Effector CD4-positive, alpha-beta T cell (primary cell): ENCODE results near the gene PADI6.
"Not testable (repeated sequence)": the region's sequence is repeated elsewhere in the genome, so short reads cannot be mapped to it uniquely, and the experiment has no call there.

ENCODE experiments used
- DNase-seq: peaks from one replicate; pipeline ENCODE4 v3.0.0-alpha.2; 2020

PADI6 gene

DNA sequence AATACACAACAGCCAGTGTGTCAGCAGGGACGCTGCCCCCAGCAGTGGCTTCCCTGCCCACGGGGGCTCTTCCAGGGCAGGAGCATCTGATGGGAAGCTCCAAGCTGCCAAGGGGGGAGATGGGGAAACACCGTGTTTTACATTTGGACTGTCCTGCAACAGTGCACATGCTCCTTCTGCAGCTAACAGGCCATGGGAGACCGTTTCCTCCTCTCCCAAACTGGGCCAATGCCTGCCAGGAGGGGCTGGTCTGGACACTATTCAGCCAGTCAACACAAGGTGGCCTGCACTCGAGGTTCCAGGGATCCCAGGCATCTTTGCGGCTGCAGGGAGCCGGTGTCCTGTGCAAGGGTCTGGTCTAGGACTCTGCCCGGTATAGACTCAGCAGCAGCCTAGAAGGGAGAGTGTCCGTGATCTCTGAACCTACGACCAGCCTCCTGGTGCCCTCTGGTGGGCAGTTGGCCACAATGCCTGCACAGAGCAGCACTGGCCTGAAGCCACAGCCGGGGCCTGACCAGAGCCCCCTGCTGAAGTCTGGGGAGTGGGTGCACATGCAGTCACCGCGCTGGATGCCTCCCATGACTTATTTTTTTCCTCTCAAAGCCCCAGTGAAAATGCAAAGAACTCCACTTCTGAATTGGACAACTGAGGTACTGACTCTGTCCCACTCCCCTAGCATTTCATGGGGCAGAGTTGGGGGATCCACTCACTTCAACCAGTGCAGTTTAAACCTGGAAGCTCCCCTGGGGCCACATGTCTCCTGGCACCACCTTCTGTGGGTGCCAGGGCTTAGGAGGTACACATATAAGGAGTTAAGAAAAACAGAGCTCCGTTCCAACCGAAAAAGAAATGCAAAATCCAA lies 34.1 kb downstream of the PADI6 start:
- DNase-seq: peak; percentile 13

DNA sequence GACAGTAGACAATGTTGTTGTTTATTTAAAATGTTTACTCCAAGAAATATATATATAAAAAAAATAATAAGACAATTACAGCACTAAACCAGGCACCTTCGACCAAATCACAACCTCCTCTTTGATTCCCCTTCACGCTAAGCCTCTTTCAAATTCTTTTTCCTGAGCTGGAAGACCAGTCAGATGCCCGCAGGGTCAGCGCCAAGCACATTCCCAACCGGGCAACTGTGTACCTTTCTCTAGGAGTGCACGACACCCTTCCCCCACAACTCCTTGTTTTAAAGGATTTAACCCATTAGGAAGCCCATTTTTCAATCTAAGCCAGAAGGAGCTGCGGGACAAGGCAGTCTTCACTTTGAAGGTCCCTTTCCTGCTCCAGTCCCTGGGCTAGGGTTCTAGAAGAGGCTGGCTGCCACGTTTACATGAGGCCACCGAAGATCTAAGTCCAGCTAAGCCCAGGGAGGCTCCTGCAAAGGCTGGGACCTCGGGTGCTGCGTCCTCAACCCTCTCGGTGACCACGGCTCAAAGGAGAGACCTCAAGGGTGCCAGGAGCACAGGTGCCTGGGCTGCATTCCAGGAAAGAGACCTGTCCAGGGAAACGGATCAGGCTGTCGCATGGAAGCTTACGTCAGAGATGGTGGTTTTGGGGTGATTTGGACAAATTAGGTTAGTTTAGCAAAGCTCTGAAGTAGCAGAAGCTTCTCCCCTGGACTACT lies 34.9 kb downstream of the PADI6 start:
- DNase-seq: not testable (repeated sequence)

DNA sequence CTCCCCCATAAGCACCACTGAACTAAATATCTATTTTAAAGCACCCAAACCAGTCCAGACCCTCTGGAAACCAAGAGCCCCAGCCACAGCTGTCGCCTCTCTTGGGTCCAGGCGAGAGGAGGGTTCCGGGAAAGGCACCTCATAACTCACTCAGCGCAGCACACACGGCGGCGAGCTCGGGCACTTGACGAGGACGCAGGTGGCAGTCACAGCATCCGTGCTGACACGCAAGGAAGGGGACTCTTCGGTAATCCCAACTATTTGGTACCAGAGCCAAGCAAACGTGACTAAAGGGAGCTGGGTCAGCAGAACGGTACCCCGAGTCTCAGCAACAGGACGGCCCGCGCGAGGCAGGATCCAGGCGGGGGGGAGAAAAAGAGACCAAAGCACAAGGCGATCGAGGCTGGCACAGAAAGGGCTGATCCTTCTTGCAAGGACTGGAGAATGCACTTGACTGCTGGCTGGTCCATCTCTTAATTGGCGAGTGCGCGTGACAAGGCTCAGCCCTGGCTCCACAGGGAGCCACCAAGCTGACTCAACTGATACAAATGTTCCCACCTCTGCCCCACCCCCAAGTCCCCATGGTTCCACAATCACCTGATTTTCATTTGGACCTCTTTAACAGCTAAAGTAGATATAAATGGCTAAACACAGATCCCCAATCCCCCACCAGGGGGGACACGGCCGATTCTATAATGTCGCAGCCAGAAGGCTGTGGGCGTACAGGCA lies 36.0 kb downstream of the PADI6 start:
- DNase-seq: not testable (repeated sequence)

DNA sequence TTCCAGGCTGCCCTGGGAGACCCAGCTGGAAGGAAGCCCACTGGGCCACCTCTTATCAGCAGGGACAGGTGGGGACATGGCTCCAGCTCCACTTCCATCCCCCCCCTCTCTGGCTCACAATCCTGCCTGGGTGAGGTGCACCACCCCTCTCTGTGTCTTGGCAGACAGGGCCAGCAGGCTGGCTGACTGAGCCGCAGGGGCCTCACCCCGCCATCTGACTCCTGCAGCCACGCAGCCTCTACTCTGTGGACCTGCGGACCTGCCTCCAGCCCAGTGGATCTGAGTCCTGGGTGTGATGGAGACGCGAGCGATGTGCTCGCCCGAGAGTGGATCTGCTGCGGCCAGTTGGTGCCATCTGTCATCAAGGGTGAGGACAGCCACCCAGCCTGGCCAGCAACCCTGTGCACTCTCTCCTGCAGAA lies 37.4 kb downstream of the PADI6 start:
- no peak for DNase-seq

DNA sequence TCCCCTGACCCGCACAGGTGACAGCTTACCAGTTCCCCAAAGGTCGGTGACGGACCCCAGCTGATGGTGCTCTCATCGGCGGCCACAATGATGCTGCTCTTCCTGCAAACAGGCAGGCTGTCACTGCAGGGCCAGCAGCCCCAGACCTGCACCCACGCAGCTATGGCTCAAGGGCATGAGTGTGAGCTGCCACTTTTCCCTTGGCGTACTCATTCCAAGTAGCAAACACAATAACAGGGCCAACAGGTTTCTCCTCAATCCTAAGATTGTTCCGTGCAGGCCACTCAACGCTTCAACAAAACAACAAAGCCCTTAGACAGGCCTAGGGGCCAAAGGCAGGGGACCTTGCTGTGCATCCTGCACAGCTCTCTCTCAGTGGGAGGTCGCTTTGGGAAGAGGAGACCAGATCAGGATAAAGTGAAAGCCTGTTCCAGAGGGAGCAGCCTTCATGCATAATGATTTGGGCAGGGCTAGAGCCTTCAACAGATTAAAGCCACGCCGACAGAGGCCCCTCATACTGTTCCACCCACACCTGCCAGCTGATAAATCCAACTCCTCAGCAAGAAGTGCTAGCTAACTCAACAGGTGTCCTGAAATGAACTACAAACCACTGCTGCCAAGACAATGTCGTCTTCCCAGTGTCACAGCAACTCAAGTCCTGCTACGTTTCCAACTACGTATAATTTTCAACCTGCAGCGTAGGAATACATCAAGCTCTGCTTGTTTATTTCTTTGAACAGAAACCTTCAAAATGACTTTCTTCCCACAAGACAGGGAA lies 40.3 kb downstream of the PADI6 start:
- DNase-seq: no peak

DNA sequence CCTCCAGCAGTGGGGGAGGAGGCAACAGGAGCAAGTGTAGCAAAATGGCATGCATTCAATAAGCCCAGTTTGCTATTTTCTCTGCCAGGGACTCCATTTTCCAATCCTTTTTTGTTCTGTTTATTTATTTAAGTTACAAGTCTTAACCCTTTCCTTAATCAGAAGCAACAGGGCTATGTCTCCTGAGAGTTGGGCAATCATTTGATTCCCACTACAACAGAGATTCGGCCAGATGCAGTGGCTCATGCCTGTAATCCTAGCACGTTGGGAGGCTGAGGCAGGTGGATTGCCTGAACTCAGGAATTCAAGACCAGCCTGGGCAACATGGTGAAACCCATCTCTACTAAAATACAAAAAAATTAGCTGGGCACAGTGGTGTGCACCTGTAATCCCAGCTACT lies 42.0 kb downstream of the PADI6 start:
- no peak for DNase-seq

DNA sequence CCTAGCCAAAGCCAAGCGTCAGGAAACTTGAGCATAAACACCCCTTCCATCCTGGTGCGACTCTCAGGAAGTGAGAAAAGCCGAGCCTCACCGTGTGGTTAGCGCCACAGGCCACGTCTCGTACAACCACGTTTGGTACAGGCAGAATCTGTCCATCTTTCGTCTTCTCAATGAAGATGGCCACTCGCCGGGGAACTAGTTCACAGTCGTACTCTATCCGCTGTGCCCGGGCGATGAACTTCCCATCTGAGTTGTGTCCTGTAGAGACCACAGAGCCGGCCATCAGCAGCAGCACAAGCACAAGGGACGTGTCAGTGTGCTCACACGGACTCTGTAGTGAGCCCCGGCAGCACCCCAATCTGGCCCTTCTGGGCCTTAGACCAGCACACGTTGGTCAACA lies 44.4 kb downstream of the PADI6 start:
- DNase-seq: no peak

DNA sequence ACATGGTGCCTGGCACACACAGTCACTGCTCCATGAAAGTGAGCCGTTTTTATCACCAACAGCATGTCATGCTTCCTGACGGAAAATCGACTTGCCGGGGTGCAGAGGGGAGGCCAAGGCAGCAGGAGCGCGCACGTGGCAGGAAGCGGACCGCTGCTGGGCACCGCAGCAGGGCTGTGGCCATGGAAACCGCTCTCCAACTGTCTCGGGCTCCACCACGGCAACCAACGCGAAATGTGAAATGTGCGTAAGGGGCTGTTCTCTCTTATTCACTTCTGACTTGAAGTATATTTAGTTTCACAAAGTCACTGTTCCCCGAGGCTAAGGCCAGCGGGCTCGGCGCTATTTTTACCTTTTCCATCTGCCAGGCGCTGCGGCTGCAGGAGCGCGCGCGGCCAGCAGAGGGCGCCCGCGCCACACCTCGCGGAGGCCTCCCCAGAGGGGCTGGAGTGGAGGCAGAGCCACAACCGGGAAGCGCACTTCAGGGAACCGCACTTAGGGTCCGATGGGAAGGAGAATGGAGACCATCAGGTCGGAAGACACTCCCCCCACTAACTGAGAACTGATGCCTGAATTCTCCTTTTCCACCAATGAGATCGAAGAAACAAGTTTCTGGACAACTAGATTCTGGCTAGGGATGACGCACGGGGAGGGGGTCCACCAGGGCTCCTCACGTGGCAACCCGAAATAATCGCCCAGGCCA lies 47.8 kb downstream of the PADI6 start:
- DNase-seq: peak; percentile 66

DNA sequence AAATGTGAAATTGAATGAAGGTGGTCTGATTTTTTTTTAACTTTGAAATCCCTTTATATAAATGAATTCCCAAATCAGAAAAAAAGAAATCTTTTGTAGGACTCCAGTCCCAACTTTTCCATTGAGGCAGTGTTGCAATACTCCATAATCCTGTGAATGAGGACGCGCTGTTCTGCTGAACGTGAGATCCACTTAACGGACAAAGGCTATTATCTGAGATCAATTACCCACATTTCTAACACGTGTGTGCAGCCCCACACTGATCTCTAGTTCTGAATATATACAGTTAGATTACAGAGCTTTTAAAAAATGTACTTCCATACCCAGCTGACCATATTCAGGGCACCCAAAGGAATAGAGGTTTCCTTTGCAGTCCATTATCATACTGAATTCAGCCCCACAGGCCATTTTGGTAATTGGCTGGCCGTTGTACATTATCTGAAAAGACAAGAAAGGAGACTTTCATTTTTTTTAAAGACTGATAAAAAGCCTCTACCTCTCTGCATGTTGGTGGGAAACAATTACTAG lies 48.5 kb downstream of the PADI6 start:
- no peak for DNase-seq

DNA sequence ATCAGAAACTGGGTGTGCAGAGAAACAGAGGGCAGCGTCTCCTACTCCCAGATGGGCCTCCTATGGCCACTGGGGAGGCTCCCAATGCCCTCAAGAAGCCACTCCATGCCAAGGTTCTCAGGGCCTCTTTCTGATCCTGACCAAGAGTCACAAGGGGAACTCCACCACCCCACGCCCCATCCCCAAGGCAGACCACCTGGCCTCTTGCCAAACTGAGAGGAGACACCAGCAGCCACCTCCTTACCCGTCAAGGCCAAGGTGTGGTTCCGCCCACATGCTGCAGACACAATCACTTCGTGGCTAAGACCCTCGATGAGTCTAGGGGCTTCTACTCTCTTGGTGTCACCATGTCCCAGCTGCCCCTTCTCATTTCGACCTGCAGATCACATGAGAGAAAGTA lies 50.5 kb downstream of the PADI6 start:
- DNase-seq: no peak

DNA sequence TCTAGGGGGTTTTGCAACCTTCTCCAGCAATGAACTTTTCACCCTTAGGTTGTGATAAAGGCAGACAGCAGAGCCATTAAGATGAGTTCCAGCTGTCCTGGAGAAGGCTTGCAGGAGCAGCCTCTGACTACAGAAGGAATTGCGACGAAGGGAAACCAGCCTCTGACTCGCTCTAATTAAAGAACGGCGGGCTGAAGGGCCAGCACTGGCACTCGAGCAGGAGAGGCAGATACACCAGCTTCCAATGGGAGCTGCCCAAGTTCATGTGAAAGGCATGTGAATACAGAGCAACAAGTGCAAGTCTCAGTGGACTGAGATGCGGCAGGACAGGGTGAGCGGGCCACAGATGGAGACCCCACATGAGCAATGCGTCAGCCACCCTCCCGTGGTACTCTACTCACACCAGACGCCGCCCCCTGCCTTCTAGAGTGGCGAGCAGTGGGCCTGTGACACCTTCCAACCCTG lies 51.8 kb downstream of the PADI6 start:
- DNase-seq: no peak

DNA sequence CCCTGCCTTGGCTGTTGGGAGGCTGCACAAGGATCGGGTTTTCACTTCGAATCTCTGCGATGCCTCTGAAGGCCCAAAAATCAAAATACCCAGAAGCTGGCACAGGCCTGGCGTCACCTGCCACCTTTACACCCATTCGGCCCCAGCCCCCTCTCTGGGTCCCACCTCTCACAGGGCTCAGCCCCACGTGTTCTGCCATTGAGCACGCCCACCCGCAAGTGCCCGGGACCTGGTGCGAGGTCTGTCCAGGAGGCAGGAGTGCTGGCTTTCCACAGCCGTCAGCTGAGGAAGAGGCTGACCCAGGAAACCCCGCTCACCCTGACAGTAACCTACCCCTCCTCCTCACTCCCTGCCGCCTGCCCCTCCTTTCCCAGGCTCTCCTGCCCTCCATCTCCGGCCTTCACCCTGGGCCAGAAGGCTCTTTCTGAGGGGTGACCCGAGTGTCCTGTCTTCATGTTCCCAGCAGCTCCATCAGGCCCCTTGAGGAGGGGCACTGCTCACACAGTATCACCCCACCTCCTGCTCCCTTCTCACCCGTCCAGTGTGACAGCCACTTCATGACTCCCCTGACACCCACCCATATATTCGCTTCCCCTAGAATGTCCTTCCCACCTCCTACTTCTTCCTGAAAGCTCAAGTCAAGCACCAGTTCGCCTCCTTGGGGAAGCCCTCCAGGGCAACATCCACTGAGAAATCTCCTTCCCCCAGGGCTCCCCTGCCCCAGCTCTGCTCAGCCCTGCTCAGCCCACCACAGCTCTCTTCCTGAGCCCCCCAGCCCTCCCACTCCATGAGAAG lies 54.0 kb downstream of the PADI6 start:
- no peak for DNase-seq

DNA sequence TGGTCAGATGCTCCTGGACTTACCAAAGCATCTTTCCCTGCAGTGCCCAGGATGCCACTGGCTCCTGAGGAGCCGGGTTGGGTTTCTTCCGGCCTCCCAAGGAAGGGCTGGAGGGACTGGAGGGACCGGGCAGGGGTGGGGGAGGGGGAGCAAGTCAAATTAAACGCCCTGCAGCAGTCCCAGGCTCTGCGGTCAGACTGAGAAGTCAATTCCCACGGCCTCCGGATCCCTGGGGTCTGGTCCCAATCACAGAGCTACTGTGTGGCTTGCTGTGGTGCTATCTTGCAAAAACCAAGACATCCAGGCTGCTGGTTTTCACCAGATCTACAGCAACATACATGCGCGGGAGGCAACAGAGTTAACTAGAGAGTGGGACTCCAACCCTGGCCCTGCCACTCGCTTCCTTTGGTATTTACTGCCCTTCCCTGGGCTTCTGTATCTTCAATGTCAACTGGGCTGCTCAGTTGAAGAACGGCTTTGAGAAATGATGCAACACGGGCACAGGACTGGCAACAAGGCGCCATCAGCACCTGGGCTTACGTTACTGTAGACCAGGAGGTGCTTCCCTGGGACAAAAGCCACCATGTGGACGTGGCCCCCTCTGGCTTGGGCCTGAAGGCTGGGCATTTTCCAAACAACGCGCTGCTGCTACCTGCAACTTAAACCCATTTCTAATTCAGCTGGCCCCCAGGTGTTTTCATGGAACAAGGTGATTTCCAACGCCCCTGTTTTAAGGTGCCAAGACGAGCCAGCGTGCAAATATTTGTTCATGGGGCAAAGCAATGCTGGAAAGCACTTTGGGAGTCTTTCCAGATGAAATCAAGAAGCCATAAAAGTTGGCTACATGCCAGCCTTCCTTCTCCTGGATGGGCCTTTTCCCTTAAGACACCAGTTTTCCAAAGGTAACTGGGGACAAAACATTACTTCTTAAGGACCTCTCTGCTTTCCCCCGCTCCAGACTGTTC lies 56.0 kb downstream of the PADI6 start:
- DNase-seq: no peak

DNA sequence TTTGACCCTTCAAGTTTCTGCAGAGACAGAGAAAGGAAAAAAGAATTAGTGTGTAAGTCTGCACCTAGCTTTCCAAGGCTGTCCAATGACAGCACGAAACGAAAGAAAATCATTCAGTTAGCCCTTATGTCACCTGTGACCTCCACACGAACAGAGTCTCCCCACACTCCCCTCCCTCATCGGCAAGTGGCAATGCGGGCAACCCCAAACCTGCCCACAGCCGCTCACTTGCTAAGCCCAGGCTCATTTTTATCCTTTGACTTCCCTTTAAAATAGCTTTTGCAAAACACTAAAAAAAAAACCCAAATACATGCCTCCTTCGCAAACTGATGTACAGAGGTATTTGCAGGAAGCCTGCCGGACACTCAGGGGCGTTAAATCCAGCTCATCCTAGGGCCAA lies 57.2 kb downstream of the PADI6 start:
- DNase-seq: no peak

DNA sequence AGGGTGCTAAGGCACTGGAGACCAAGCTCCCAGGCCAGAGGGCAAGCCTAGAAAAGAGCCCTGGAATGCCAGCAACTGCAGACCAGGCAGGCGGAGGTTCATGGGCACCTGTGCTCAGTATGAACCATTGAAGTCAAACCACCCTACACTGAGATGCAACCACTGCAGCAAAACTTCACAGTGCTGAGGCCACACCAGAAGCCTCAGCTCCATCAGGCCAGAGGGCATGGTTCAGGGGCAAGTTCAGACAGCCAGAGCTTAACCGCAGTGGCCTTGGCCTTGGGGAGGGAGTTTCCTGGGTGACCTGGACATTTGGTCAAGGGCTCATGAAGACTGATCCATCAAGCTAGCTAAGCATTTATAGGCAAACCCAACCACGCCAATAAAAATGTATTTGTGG lies 60.4 kb downstream of the PADI6 start:
- no peak for DNase-seq

DNA sequence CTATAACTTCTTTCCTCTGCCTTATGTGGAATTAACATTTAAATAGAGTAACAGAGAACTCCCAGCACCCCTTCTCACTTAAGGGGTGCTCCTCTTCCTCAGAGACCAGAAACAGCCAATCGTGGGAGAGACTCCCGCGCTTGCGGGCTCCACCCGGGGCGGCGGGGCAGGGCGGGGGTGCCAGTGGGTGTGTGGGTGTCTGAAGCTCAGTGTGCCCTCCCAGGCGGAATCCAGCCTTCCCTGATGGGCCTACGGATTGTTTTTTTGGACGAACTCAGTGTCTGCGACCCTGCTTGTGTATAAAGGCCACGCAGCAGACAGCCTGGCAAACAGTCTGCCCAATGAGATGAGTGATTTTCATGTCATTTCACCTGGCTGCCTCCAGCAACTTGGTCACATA lies 61.3 kb downstream of the PADI6 start:
- no peak for DNase-seq

DNA sequence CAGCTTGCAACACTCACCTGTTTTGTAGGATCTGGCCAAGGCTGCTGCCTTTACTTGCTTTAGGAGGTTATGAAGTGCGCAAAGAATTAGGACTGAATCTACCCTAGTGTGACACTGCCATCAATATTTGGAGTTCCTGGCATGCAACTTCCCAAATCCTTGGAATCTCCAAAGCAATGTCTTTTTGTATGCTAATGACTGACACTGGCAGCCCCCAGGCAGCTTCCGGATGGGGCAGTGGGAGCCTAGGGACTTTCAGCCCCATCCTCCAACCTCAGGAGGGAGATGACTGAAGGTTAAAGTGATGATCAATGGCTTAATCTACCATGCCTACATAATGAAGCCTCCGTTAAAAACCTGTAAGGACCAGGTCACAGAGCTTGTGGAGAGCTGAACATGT lies 62.0 kb downstream of the PADI6 start:
- DNase-seq: no peak

DNA sequence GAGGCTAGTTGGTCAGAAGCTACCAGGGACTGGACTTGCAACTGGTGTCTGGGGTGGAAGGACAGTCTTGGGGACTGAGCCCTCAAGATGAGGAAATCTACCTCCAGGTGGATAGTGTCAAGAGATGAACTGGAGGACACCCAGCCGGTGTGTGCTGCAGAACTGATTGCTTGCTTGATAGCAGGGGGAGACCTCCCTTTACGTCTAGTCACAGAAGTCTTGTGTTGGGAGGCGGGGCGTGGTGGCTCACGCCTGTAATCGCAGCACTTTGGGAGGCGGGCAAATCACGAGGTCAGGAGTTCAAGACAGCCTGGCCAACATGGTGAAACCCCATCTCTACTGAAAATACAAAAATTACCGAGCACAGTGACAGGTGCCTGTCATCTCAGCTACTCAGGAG lies 62.6 kb downstream of the PADI6 start:
- no peak for DNase-seq

DNA sequence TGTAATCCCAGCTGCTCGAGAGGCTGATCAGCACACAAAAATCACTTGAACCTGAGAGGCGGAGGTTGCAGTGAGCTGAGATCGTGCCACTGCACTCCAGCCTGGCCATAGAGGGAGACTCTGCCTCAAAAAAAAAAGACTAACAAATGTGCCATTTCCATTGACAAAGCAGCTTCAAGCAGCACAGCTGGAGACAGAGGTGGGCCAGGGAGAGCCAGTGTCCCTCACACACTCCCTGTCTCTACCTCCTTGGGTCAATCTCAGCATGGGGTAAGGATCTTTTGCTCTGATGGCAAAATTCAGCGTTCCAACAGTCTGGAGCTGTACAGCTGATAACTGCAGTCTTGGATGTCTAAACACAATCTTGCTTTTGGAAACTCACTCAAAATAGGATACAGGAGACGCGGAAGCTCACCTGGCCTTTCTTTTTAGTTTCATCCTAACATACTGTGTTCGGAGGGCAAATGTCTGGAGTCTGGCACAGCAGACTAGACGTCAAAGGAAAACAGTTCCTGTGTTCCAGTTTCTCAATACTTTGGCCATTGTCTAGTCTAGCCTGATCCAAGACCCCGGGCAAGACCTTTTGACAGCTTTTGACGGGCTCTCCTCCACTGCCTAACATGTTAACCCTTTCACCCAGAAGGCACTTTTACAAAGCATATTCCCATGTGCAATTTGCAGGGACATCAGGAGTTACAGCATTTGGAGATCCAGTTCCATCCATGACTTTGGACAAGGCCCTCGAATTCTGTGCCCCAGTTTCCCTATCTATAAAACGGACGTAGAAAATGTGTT lies 64.6 kb downstream of the PADI6 start:
- no peak for DNase-seq
